Duodenal mucosa (tissue), 2 donors: ENCODE data around the gene CENPL.

Source experiments
- H3K27ac ChIP-seq: one replicate; pipeline ENCODE4 v1.7.0; 2013; ENCODE audit warnings: low read depth, low read length
- H3K27me3 ChIP-seq, 2 donors: one replicate each; pipeline ENCODE4 v1.7.0; 2013; ENCODE audit warnings: low read length in 2 of 2, control low read depth in 1 of 2; ENCODE audit not compliant: insufficient read depth in 2 of 2, control insufficient read depth in 1 of 2
- H3K36me3 ChIP-seq, 2 donors: one replicate each; pipeline ENCODE4 v1.7.0; 2013; ENCODE audit warnings: low read length in 2 of 2, control low read depth in 1 of 2; ENCODE audit not compliant: insufficient read depth in 2 of 2, control insufficient read depth in 1 of 2
- H3K4me1 ChIP-seq, 2 donors: one replicate each; pipeline ENCODE4 v1.7.0; 2013; ENCODE audit warnings: low read length in 2 of 2, control low read depth in 1 of 2; ENCODE audit not compliant: insufficient read depth in 2 of 2, control insufficient read depth in 1 of 2
- H3K4me3 ChIP-seq, 2 donors: one replicate each; pipeline ENCODE4 v1.7.0; 2013; ENCODE audit warnings: low read length in 2 of 2, low read depth in 1 of 2
- H3K9ac ChIP-seq, 2 donors: one replicate each; pipeline ENCODE4 v1.7.0; 2013; ENCODE audit warnings: low read length in 2 of 2, low read depth in 1 of 2
- H3K9me3 ChIP-seq, 2 donors: one replicate each; pipeline ENCODE4 v1.7.0; 2013; ENCODE audit warnings: low read length in 2 of 2, control low read depth in 1 of 2; ENCODE audit not compliant: control insufficient read depth in 1 of 2

The CENPL gene

GRCh38 chr1:173857363-173857917, 32.8 kb upstream of the CENPL start:
- H3K27me3 ChIP-seq, result no peaks in the 10 kb centered on the region
- H3K9me3 ChIP-seq, result no peaks in the 10 kb centered on the region
- no peak overlapping the region for H3K9ac ChIP-seq
- no peaks in the 10 kb centered on the region for H3K4me1 ChIP-seq
- H3K4me3 ChIP-seq, result no peak overlapping the region
- peaks cover 10 to 43% of the 10 kb centered on the region in 2 donors for H3K36me3 ChIP-seq
- H3K27ac ChIP-seq, result no peak overlapping the region

- no peaks in the 10 kb centered on the region for H3K4me1 ChIP-seq
- peaks cover 10 to 41% of the 10 kb centered on the region in 2 donors for H3K36me3 ChIP-seq
- H3K27me3 ChIP-seq, result no peaks in the 10 kb centered on the region
- H3K9ac ChIP-seq, result no peak overlapping the region
- H3K27ac ChIP-seq, result no peak overlapping the region
- no peaks in the 10 kb centered on the region for H3K9me3 ChIP-seq
- H3K4me3 ChIP-seq, result no peak overlapping the region
Measured at GRCh38 chr1:173856903-173857302, 32.2 kb upstream of the CENPL start.

- no peaks in the 10 kb centered on the region for H3K4me1 ChIP-seq
- H3K9me3 ChIP-seq, result no peaks in the 10 kb centered on the region
- H3K9ac ChIP-seq, result no peak overlapping the region
- H3K4me3 ChIP-seq, result no peak overlapping the region
- no peak overlapping the region for H3K27ac ChIP-seq
- H3K27me3 ChIP-seq, result no peaks in the 10 kb centered on the region
- peaks cover 10 to 41% of the 10 kb centered on the region in 2 donors for H3K36me3 ChIP-seq
Measured at GRCh38 chr1:173856014-173856413, 31.3 kb upstream of the CENPL start.

GRCh38 chr1:173853074-173853473, 28.4 kb upstream of the CENPL start:
- Histone ChIP-seq H3K4me1 (no peaks in the 10 kb centered on the region), H3K9me3 (no peaks in the 10 kb centered on the region), H3K4me3 (no peak overlapping the region), H3K9ac (no peak overlapping the region), H3K36me3 (peaks cover 10 to 39% of the 10 kb centered on the region in 2 donors), H3K27ac (peak overlapping the region; percentile 8), H3K27me3 (no peaks in the 10 kb centered on the region)

GRCh38 chr1:173852105-173852504, 27.4 kb upstream of the CENPL start:
- H3K36me3 ChIP-seq, result peaks cover 5 to 30% of the 10 kb centered on the region in 2 donors
- no peak overlapping the region for H3K9ac ChIP-seq
- H3K4me3 ChIP-seq, result no peak overlapping the region
- H3K27me3 ChIP-seq, result no peaks in the 10 kb centered on the region
- H3K9me3 ChIP-seq, result no peaks in the 10 kb centered on the region
- no peaks in the 10 kb centered on the region for H3K4me1 ChIP-seq
- no peak overlapping the region for H3K27ac ChIP-seq

- no peaks in the 10 kb centered on the region for H3K27me3 ChIP-seq
- H3K4me1 ChIP-seq, result no peaks in the 10 kb centered on the region
- H3K27ac ChIP-seq, result no peak overlapping the region
- no peak overlapping the region for H3K9ac ChIP-seq
- no peak overlapping the region for H3K4me3 ChIP-seq
- no peaks in the 10 kb centered on the region for H3K9me3 ChIP-seq
- H3K36me3 ChIP-seq, result peaks cover 5 to 26% of the 10 kb centered on the region in 2 donors
Measured at GRCh38 chr1:173832748-173833147, 8.1 kb upstream of the CENPL start.

GRCh38 chr1:173827611-173828010, 2.9 kb upstream of the CENPL start:
- Histone ChIP-seq H3K9me3 (no peaks in the 10 kb centered on the region), H3K27ac (no peak overlapping the region), H3K27me3 (no peaks in the 10 kb centered on the region), H3K4me3 (no peak overlapping the region), H3K9ac (no peak overlapping the region), H3K4me1 (peaks cover 9 to 12% of the 10 kb centered on the region in 2 donors), H3K36me3 (peaks cover 0 to 8% of the 10 kb centered on the region in 2 donors)

- no peaks in the 10 kb centered on the region for H3K27me3 ChIP-seq
- H3K4me3 ChIP-seq, result peak overlapping the region; percentile 85 to 92
- peak overlapping the region; percentile 33 for H3K27ac ChIP-seq
- H3K9ac ChIP-seq, result peak overlapping the region; percentile 71 to 87
- H3K9me3 ChIP-seq, result no peaks in the 10 kb centered on the region
- H3K4me1 ChIP-seq, result peaks cover 9 to 12% of the 10 kb centered on the region in 2 donors
- H3K36me3 ChIP-seq, result peaks cover 0 to 1% of the 10 kb centered on the region in 2 donors
Measured at GRCh38 chr1:173823781-173824314, 835 bp downstream of the CENPL start.

GRCh38 chr1:173821680-173822079, 3.0 kb downstream of the CENPL start:
- Histone ChIP-seq H3K9ac (no peak overlapping the region), H3K4me3 (no peak overlapping the region), H3K27ac (no peak overlapping the region), H3K4me1 (peaks cover 9 to 12% of the 10 kb centered on the region in 2 donors), H3K36me3 (peaks cover 0 to 3% of the 10 kb centered on the region in 2 donors), H3K9me3 (no peaks in the 10 kb centered on the region), H3K27me3 (no peaks in the 10 kb centered on the region)

- peaks cover 0 to 3% of the 10 kb centered on the region in 2 donors for H3K36me3 ChIP-seq
Measured at GRCh38 chr1:173818459-173818858, 6.2 kb downstream of the CENPL start.

More at GRCh38 chr1:173818459-173818858, 6.2 kb downstream of the CENPL start:
- H3K27ac ChIP-seq, result no peak overlapping the region
- H3K9ac ChIP-seq, result no peak overlapping the region
- no peaks in the 10 kb centered on the region for H3K9me3 ChIP-seq
- no peak overlapping the region for H3K4me3 ChIP-seq
- H3K4me1 ChIP-seq, result peaks cover 6 to 7% of the 10 kb centered on the region in 2 donors
- no peaks in the 10 kb centered on the region for H3K27me3 ChIP-seq
